ENCODE data around the gene FGGY.

- TF ChIP-seq, protein P1, sequence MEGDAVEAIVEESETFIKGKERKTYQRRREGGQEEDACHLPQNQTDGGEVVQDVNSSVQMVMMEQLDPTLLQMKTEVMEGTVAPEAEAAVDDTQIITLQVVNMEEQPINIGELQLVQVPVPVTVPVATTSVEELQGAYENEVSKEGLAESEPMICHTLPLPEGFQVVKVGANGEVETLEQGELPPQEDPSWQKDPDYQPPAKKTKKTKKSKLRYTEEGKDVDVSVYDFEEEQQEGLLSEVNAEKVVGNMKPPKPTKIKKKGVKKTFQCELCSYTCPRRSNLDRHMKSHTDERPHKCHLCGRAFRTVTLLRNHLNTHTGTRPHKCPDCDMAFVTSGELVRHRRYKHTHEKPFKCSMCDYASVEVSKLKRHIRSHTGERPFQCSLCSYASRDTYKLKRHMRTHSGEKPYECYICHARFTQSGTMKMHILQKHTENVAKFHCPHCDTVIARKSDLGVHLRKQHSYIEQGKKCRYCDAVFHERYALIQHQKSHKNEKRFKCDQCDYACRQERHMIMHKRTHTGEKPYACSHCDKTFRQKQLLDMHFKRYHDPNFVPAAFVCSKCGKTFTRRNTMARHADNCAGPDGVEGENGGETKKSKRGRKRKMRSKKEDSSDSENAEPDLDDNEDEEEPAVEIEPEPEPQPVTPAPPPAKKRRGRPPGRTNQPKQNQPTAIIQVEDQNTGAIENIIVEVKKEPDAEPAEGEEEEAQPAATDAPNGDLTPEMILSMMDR (IDR thresholded peaks at IDR 0.05): no peak
- TF ChIP-seq POLR2A (IDR thresholded peaks at IDR 0.05): no peak
Observed at GRCh38 chr1:59685666-59686065, 388.8 kb downstream of the FGGY start.

Data from uterus (tissue), 2 donors.